K562 (cell line): ENCODE data around the gene ZMYND8. TPM values are rescaled to one million over a fixed set of nuclear protein-coding genes. Genes with fewer than 3 reads are reported as not detected.
A peak's percentile ranks its signal among the peaks of the same experiment; 100 is the strongest.

Experiments
- HES1 ChIP-seq: fragments of 450-650 bp; IDR thresholded peaks from 2 replicates; pipeline ENCODE4 v1.6.1; 2016; ENCODE audit warnings: low read depth, mild to moderate bottlenecking, moderate library complexity
- JUND ChIP-seq, 2 experiments: IDR thresholded peaks; 2 replicates in 1 of 2; 3 replicates in 1 of 2; pipeline ENCODE4 v1.6.1; 2011; ENCODE audit warnings: borderline replicate concordance in 2 of 2, low read depth in 2 of 2, low read length in 2 of 2, improper control_type of control experiment in 1 of 2, missing biosample characterization in 1 of 2, missing genetic modification characterization in 1 of 2, missing genetic modification reagents in 1 of 2
- MXD1 ChIP-seq: fragments of 250-450 bp; sonication (Bioruptor Pico); IDR thresholded peaks from 2 replicates; pipeline ENCODE4 v1.8.0; 2021; ENCODE audit warnings: borderline replicate concordance, mild to moderate bottlenecking, moderate library complexity; ENCODE audit not compliant: poor library complexity, severe bottlenecking
- NELFE ChIP-seq: IDR thresholded peaks from 2 replicates; pipeline ENCODE4 v1.6.1; 2011; ENCODE audit warnings: mild to moderate bottlenecking; ENCODE audit not compliant: insufficient read depth, insufficient read length
- NEUROD1 ChIP-seq: fragments of 150-350 bp; IDR thresholded peaks from 2 replicates; pipeline ENCODE4 v1.6.1; 2014; ENCODE audit warnings: borderline replicate concordance, low read length, low read depth; ENCODE audit not compliant: partially characterized antibody
- RAD21 ChIP-seq, 2 experiments: fragments of 250-450 bp in 1 of 2; fragments of 450-650 bp in 1 of 2; sonication (Bioruptor Pico) in 1 of 2; formaldehyde crosslinking in 1 of 2; IDR thresholded peaks in 1 of 2; conservative IDR thresholded peaks in 1 of 2; 2 replicates each; pipeline versions ENCODE4 v1.4.0 to v1.8.0; 2020 to 2022; ENCODE audit warnings: mild to moderate bottlenecking in 2 of 2, moderate library complexity in 1 of 2
- STAG1 ChIP-seq: sonication (generic); formaldehyde crosslinking; IDR thresholded peaks from 2 replicates; pipeline ENCODE4 v1.5.0; 2020; ENCODE audit warnings: missing genetic modification reagents, borderline replicate concordance
- STAT5A ChIP-seq: IDR thresholded peaks from 2 replicates; pipeline ENCODE4 v1.6.1; 2012; ENCODE audit warnings: low read length, inconsistent platforms, borderline replicate concordance
- TBL1XR1 ChIP-seq, 2 experiments: IDR thresholded peaks; 2 replicates each; pipeline ENCODE4 v1.6.1; 2012; ENCODE audit warnings: improper control_type of control experiment in 2 of 2, low read length in 2 of 2, mild to moderate bottlenecking in 1 of 2
- THAP12 ChIP-seq: fragments of 250-450 bp; sonication (Bioruptor Pico); IDR thresholded peaks from 2 replicates; pipeline ENCODE4 v1.9.0; 2021; ENCODE audit warnings: mild to moderate bottlenecking, inconsistent platforms
- VEZF1 ChIP-seq: fragments of 200-800 bp; sonication (Bioruptor generic); IDR thresholded peaks from 2 replicates; pipeline ENCODE4 v1.6.1; 2017; ENCODE audit warnings: missing genetic modification characterization, missing compliant biosample characterization
- ZBTB43 ChIP-seq: sonication (generic); formaldehyde crosslinking; IDR thresholded peaks from 2 replicates; pipeline ENCODE4 v1.8.0; 2023; ENCODE audit warnings: mild to moderate bottlenecking, missing genetic modification reagents
- ZNF175 ChIP-seq: fragments of 200-800 bp; sonication (Bioruptor generic); IDR thresholded peaks from 2 replicates; pipeline ENCODE4 v1.6.1; 2016; ENCODE audit warnings: low read depth, mild to moderate bottlenecking, missing genetic modification characterization, missing compliant biosample characterization
- ZNF57 ChIP-seq: fragments of 450-650 bp; formaldehyde crosslinking; IDR thresholded peaks from 2 replicates; pipeline ENCODE4 v1.4.0; 2020; ENCODE audit warnings: mild to moderate bottlenecking, moderate library complexity
- ZNF583 ChIP-seq: fragments of 250-450 bp; sonication (Bioruptor Pico); IDR thresholded peaks from 2 replicates; pipeline ENCODE4 v1.4.0; 2020
- ZNF778 ChIP-seq: fragments of 450-650 bp; formaldehyde crosslinking; IDR thresholded peaks from 2 replicates; pipeline ENCODE4 v1.4.0; 2020; ENCODE audit warnings: mild to moderate bottlenecking, moderate library complexity
- polyA plus RNA-seq, 8 experiments: library from polyadenylated mRNA; depleted of rRNA in 4 of 8; stranded (reverse) in 5 of 8; unstranded in 3 of 8; fragments of >200 nt; fragmentation: Nextera tagmentation in 2 of 8; fragmentation: Illumina TruSeq in 1 of 8; extraction: Ambion mirVana in 2 of 8; extraction: Trizol in 1 of 8; gene quantifications; 2 replicates each; pipeline versions ENCODE4 v1.2.1 to v1.2.3, GENCODE V29; 2011 to 2014; ENCODE audit warnings: inconsistent platforms in 1 of 8, missing spikeins in 1 of 8
- total RNA-seq, 7 experiments: library from RNA; depleted of rRNA in 6 of 7; stranded (reverse); fragments of >200 nt in 6 of 7; fragmentation: Illumina TruSeq in 2 of 7; extraction: Trizol in 2 of 7; gene quantifications; 2 replicates each; pipeline versions ENCODE4 v1.2.1 to v1.2.3, GENCODE V29; 2011 to 2021; ENCODE audit warnings: low replicate concordance in 1 of 7
- TF ChIP-seq, protein P1 (sequence below): fragments of 450-650 bp; formaldehyde crosslinking; IDR thresholded peaks from 2 replicates; pipeline ENCODE4 v1.4.0; 2020; ENCODE audit warnings: mild to moderate bottlenecking, moderate library complexity

ZMYND8 gene
- total and polyA plus RNA-seq, 9 of the 15 experiments (the other 6 are each of a cell fraction or from before 2014, with no cell fraction given): 31.8 to 148 (median 71.9) TPM

- TF ChIP-seq NEUROD1 (peak; percentile 81), ZNF175 (0 out of 2 replicates have a peak, but pooled peaks have one; percentile 47), VEZF1 (CRISPR knock-in tag) (peak; percentile 55), THAP12 (CRISPR knock-in tag) (peak; percentile 37; the same call in 1 of the 2 replicates), MXD1 (CRISPR knock-in tag) (no peak), ZBTB43 (CRISPR knock-in tag) (no peak), TBL1XR1 (IDR thresholded peaks at IDR 0.05; ENCODE audit: low read length in 2 of 2) (peak in 1 of 2 experiments; percentile 89; a peak in 2 of 4 replicates), NELFE (no peak), ZNF57 (CRISPR knock-in tag) (no peak), ZNF778 (CRISPR knock-in tag) (no peak), ZNF583 (CRISPR knock-in tag) (peak; percentile 78; the same call in 1 of the 2 replicates), HES1 (0 out of 2 replicates have a peak, but pooled peaks have one; percentile 60), STAT5A (peak; percentile 88), JUND (IDR thresholded peaks at IDR 0.05; ENCODE audit: borderline replicate concordance, low read depth, low read length) (peak; percentile 99), JUND (tag; IDR thresholded peaks at IDR 0.05; ENCODE audit: borderline replicate concordance, low read depth, low read length) (peak; percentile 98), RAD21 (CRISPR knock-in tag; conservative IDR thresholded peaks at IDR 0.05 in 1 of 2, IDR thresholded peaks at IDR 0.05 in 1 of 2) (no peak), STAG1 (CRISPR knock-in tag) (no peak)
- TF ChIP-seq, protein P1, sequence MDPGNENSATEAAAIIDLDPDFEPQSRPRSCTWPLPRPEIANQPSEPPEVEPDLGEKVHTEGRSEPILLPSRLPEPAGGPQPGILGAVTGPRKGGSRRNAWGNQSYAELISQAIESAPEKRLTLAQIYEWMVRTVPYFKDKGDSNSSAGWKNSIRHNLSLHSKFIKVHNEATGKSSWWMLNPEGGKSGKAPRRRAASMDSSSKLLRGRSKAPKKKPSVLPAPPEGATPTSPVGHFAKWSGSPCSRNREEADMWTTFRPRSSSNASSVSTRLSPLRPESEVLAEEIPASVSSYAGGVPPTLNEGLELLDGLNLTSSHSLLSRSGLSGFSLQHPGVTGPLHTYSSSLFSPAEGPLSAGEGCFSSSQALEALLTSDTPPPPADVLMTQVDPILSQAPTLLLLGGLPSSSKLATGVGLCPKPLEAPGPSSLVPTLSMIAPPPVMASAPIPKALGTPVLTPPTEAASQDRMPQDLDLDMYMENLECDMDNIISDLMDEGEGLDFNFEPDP (CRISPR knock-in tag): no peak
Observed at GRCh38 chr20:47330933-47331708, 25.4 kb downstream of the ZMYND8 start (continued).
